Activated CD4-positive, CD25-positive, alpha-beta regulatory T cell treated with anti-CD3 and anti-CD28 coated beads, Interleukin-2, amount 50 U/mL, for 16 hours (primary cell): ENCODE data around the gene TENT4B.
A peak's percentile ranks its signal among the peaks of the same experiment; 100 is the strongest.

Source experiments
- DNase-seq: peaks from one replicate; pipeline ENCODE4 v3.0.0-alpha.2; 2020; ENCODE audit warnings: low read depth, low spot score

Gene TENT4B

GRCh38 chr16:50195756-50196155, 42.6 kb downstream of the TENT4B start:
- no peak for DNase-seq

GRCh38 chr16:50197582-50197981, 44.5 kb downstream of the TENT4B start:
- DNase-seq: no peak

- DNase-seq: no peak
Measured at GRCh38 chr16:50198802-50199403, 45.8 kb downstream of the TENT4B start.

GRCh38 chr16:50201787-50202186, 48.7 kb downstream of the TENT4B start:
- no peak for DNase-seq

GRCh38 chr16:50202926-50203624, 50.0 kb downstream of the TENT4B start:
- no peak for DNase-seq

GRCh38 chr16:50203681-50204080, 50.6 kb downstream of the TENT4B start:
- no peak for DNase-seq

- no peak for DNase-seq
Measured at GRCh38 chr16:50204453-50205108, 51.5 kb downstream of the TENT4B start.

GRCh38 chr16:50207652-50208051, 54.5 kb downstream of the TENT4B start:
- no peak for DNase-seq

- no peak for DNase-seq
Measured at GRCh38 chr16:50208460-50208931, 55.4 kb downstream of the TENT4B start.

GRCh38 chr16:50209546-50210265, 56.6 kb downstream of the TENT4B start:
- DNase-seq: no peak

- peak; percentile 8 for DNase-seq
Measured at GRCh38 chr16:50210266-50211038, 57.3 kb downstream of the TENT4B start.

- no peak for DNase-seq
Measured at GRCh38 chr16:50213939-50214519, 60.9 kb downstream of the TENT4B start.

- DNase-seq: no peak
Measured at GRCh38 chr16:50215680-50216079, 62.6 kb downstream of the TENT4B start.

GRCh38 chr16:50216231-50216630, 63.1 kb downstream of the TENT4B start:
- DNase-seq: no peak

GRCh38 chr16:50219402-50219975, 66.4 kb downstream of the TENT4B start:
- no peak for DNase-seq

GRCh38 chr16:50224286-50224685, 71.2 kb downstream of the TENT4B start:
- DNase-seq: no peak

GRCh38 chr16:50227120-50227519, 74.0 kb downstream of the TENT4B start:
- no peak for DNase-seq

GRCh38 chr16:50227665-50228064, 74.6 kb downstream of the TENT4B start:
- no peak for DNase-seq

- DNase-seq: no peak
Measured at GRCh38 chr16:50228364-50228868, 75.3 kb downstream of the TENT4B start.

- DNase-seq: no peak
Measured at GRCh38 chr16:50229149-50229726, 76.1 kb downstream of the TENT4B start.
